ENCODE data around the gene BABAM2.

DNA sequence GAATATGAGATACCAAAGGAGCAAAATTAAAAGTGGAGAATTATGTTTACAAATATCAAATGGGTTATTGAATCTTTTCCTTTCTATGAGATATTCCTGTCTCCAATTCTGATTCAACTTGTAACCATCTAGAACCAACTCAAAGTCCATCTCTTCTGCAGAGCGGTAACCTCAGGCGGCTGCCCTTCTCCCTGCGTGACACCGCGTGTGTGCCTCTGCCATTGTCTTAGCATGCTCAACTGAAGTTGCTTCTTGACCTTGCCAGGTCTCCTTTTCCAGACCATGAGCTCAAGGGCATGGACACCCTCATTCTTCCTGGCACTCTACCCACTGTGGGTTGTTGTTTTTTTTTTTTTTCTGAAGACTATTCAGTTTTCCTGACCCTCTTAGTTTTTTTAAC is 398.1 kb downstream of the BABAM2 start:
- TF ChIP-seq CTCF (IDR thresholded peaks at IDR 0.05; ENCODE audit: borderline replicate concordance, extremely low read depth, low read length, poor library complexity, severe bottlenecking) (no peak), EZH2 (IDR thresholded peaks at IDR 0.05; ENCODE audit: borderline replicate concordance, low read depth, low read length, severe bottlenecking) (no peak)

All from DND-41 (cell line).